HG02763 (cell line): ENCODE data around the gene KAT8.
"Not testable (repeated sequence)": the region's sequence is repeated elsewhere in the genome, so short reads cannot be mapped to it uniquely, and the experiment has no call there.

Source experiments
- ATAC-seq: cut with Tn5 transposase; IDR thresholded peaks from one replicate; pipeline ENCODE4 v1.9.1; 2021; ENCODE audit warnings: mild to moderate bottlenecking, moderate library complexity; ENCODE audit not compliant: unreplicated experiment

The KAT8 gene

DNA sequence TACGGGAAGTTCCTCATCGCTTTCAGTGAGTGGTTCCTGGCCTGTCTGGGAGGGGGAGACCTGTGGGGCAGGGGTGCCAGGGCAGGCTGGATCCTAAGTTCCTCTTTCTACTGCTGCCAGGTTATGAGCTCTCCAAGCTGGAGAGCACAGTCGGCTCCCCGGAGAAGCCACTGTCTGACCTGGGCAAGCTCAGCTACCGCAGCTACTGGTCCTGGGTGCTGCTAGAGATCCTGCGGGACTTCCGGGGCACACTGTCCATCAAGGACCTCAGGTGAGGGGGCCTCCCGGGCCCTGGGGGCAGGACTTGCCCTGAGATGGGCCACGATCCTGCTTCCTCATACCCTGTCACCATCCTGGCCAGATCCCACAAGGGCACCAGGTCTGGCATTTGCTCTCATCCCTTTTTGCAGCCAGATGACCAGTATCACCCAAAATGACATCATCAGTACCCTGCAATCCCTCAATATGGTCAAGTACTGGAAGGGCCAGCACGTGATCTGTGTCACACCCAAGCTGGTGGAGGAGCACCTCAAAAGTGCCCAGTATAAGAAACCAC is 12.9 kb downstream of the KAT8 start:
- ATAC-seq = no peak

DNA sequence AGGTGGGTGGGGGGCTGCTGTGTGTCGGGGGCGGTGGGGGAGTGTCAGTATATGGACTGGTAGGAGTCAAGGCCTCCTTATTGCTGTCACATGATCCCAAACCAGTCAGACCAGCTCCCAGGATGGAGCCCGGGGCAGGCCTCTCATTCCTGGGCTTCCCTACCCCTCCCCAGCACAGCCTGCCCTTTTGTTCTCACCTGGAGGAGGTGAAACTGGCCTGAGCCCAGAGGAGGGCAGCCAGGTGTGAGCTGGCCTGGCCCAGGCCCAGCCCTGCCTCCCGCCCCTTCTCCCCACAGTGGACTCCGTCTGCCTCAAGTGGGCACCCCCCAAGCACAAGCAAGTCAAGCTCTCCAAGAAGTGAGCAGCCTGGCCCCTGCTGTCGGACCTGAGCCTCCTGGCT is 13.4 kb downstream of the KAT8 start:
- ATAC-seq = no peak

DNA sequence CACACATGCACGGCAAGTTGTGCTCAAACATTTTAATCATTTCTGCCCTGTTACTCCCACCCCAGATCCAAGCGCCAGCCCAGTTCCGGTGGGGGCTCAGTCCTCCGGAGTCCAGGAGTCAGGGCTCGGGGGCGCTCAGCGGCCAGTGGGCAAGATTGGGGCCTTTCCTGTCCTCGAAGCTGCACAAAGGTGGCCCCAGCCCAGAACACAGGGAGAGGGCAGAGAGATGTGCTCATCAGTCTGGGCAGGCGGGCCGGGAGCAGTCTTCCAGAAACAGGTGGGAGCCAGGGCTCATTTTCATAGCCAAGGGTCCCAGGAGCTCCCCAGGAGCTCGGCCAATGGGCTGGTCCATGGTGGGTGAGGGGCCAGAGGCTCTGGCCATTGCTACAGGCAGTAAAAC is 14.0 kb downstream of the KAT8 start:
- ATAC-seq = no peak

DNA sequence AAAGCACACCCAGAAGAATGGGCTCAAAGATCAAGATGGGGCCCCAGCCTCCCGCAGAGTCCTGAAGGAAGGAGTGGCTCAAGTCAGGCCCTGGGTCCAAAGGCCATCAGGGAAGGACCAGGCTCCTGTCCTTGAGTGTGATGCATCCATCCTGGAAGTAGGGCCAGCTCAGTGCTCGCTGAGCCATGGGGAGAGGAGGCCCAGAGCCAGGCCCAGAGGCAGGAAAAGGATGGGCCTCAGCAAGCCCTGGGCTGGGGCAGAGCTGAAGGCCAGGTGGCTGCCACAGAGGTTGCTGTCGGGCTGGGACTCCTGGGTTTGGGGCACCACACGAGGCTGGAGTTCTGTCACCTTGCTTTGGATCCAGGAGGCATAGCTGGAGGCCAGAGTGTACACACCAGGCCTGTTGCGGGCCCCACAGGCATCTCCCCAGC is 14.4 kb downstream of the KAT8 start:
- no peak for ATAC-seq

DNA sequence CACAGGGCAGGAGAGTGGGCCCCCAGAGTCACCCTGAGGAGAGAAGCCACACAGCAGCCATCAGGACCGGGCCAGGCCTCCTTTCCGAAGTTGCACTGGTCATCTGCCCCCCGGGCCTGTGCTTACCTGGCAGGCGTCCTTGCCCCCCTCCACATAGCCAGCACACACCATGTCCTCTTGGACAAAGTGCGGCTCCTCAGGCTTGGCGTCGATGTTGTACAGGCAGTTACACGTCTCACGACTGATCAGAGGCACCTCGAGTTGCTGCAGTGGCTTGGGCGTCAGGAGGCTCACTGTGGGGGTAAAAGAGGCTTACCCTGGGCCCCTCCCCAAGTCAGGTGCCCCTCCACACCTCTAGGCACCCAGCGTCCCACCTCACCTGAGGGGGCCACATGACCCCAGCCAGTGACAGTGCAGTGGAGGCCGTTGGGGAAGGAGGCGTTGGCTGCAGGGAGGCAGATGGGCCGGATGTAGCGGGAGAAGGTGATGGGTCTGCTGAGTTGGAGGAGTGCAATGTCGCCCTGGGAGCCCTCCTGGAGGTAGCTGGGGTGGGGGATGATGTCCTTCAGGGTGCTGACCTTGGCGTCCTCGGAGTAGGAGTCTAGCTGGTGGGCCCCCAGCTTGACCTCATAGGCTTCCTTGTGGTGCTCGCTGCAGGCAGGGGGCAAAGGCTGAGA is 15.0 kb downstream of the KAT8 start:
- no peak for ATAC-seq

DNA sequence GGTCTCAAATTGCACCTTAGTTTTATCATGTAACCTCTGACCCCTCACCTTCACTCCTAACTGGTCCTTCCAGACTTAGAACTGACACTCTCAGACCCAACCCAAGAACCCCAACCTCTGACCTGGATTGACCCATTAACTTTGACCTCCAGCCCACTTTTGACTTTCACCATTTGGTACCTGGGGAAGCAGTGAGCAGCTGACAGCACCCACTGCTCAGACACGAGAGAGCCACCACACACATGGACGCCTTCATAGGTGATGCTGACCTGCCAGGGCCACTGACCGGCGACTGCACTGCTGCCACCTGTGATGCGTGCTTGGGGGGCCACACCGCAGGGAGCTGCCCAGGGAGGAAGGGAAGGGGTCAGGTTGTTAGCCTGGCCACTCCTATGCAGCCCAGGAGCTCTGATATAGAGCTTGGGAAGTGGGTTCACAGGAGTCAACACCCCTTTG is 15.6 kb downstream of the KAT8 start:
- ATAC-seq = no peak

DNA sequence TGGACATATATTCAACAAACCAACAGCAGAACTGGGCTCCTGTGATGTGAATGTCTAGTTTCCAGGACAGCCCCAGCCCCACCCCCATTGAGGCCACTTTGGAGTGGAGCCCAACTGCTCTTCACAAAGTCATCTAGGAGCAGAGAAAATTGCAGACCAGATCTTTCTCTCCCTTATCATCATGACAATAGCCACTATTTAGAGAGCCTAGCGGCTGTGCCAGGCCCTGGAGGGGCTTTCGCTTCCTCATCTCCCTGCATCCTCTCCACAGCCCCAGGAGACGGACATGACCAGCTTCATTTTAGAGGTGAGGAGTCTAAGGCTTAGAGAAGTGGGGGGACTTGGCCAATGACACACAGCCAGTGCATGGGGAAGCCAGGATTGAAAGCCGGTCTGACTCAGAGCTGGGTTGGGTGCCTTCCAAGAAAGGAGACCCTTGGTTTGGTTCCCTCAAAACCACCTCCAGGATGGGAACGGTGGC is 16.7 kb downstream of the KAT8 start:
- ATAC-seq = no peak

DNA sequence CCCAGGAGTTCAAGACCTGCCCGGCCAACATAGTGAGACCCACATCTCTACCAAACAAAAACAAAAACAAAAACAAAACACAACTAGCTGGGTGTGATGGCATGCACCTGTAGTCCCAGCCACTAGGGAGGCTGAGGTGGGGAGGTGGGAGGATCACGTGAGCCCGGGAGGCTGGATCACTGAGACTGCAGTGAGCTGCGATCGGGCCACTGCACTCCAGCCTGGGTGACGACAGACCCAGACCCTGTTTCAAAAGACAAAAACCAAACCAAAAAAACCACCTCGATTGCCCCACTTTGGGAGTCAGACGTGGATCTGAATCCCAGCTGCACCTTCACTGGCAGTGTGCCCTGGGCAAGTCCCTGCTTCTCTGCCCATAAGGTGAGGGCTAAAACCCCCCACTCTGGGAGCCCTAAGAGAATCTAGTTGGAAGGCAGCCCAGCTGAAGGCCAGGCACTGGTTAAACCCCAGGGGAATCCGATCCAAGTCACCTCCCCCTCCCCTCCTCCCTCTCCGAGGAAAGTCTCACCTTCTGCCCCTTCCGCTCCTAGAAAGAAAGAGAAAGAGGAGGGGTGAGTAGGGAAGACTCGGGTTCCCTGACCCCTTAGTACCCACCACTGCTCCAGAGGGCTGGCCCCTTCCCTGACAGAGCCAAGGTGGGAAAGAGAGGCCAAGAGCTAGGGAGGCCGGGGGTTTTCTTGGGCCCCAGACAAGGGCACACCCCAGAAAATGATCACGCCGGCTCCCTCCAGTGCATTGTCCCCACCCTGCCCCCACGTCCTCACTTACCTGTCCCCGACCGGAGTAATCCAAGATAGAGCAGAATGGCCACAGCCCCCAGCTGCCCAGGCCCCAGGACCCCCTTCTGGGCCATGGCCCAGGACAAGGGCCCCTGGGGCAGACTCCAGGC is 17.4 kb downstream of the KAT8 start:
- no peak for ATAC-seq

DNA sequence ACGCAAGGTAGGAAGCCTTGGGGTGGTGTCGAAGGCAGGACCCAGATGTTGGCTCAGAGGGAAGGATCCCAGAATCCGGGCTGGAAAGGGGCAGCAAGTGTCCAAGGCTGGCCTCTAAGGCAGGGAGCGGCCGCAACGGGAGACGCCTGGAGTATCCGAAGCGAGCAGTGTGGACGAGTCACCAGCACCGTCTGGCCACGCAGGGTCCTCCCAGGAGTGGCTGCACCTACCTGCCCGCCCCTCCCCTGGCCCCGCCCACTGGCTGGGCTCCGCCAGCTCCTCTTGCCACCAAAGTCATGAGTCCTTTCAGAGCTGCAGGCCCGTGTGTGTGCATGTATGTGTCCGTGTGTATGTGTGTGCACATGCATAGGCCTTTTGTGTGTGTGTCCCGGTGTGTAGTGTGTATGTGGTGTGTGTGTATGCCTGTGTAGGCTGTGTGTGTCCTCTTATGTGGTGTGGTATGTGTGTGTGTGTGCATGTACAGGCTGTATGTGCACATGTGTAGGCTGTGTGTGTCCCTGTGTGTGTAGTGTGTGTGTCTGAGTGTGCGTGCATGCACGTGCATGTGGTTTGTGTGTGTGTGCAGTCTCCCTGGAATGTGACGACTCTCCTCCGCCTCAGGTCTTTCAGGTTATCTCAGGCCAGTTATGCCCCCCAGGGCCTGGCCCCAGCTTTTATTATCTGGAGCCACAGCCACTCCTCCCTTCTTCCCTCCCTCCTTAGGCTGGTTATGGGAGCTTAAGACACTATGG is 18.2 kb downstream of the KAT8 start, which contains the start of gene PRSS8:
PRSS8 (minus strand) TSS at position 193 of the 752 bp plus-strand sequence. CDS start 229 bp downstream, outside the sequence.
- no peak for ATAC-seq

DNA sequence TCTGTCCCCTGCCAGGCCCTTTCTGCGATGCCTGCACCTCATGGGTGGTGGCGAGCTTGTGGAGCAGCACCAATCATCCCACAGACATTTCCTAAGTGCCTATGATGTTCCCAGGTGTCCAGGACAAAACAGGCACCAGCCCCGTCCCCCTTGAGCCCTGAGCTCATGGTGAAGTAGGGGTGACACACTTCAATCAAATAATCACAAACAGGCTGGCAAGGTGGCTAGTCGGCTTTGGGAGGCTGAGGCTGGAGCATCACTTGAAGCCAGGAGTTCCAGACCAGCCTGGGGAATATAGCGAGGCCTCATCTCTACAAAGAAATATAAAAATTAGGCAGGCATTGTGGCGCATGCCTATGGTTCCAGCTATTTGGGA is 18.8 kb downstream of the KAT8 start:
- ATAC-seq = no peak

DNA sequence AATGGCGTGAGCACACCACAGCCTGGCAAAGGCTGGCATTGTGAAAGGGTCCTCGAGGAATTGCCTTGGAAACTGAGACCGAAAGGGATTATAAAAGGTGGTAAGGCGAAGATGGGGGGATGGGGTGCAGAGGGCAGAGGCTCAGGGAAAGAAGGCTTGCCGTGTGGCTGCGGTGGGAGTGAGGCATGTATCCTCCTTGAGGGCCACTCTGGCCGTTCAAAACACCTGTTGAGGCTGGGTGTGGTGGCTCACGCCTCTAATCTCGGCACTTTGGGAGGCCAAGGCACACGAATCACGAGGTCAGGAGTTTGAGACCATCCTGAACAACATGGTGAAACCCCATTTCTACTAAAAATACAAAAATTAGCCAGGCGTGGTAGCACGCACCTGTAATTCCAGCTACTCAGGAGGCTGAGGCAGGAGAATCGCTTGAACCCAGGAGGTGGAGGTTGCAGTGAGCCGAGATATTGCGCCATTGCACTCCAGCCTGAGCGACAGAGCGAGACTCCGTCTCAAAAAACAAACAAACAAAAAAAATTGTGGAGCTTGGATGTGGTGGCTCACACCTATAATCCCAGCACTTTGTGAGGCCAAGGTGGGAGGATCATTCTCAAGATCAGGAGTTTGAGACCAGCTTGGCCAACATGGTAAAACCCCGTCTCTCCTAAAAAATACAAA is 19.5 kb downstream of the KAT8 start:
- not testable (repeated sequence) for ATAC-seq

DNA sequence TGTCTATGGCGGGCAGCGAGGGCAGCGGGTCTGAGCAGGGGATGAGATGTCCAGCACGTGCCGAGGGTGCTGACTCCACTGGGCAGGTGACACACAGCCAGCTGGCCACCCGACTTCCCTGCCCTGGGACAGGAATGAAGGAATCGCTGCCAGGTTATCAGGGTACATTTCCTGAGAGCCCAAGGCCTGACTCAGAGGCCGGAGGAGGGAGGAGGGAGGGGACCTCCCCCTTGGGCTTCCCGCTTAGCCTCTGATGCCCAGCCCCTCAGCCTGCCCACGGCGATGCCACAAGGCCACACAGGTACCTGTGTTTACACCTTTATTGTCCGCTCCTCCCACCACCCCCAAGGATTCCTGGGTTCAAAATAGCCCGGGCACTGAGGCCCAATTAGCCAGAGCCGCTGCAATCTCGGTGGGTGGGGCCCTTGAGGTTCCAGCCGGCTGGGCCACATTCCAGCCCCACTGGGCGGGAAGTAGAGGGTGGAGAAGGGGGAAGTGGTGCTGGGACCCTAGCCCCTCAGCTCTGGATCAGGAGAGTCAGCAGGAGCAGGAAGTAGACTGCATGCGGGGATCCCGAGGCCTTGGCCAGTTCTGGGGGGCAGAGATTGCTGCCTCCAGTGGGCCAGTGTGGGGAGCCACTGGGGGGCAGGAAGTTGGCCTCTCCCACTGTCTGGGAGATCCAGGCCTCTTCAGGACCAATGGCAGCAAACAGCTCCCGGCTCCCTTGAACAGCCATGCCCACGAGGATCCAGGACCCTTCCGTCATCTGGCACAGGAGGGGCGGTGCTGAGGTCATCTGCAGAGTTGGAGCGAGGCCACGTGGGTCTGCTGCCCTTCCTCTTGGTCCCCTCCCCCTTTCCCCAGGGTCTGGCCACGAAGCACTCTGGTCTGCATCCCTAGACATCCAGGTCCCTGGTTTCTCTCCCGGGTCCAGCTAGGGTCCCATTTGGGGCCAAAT is 21.4 kb downstream of the KAT8 start:
- ATAC-seq = no peak

DNA sequence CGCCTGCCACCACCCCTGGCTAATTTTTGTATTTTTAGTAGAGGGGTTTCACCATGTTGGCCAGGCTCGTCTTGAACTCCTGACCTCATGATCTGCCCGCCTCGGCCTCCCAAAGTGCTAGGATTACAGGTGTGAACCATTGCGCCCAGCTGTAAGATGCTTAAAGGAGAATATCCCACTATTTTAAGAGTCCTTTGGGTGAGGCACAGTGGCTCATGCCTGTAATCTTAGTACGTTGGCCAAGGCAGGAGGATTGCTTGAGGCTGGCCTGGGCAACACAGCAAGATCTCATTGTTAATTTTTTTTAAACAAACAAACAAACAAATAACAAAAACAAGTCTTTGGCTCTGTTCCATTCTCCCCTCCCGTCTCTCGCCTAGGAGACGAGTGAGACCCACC is 23.6 kb downstream of the KAT8 start:
- ATAC-seq = not testable (repeated sequence)

DNA sequence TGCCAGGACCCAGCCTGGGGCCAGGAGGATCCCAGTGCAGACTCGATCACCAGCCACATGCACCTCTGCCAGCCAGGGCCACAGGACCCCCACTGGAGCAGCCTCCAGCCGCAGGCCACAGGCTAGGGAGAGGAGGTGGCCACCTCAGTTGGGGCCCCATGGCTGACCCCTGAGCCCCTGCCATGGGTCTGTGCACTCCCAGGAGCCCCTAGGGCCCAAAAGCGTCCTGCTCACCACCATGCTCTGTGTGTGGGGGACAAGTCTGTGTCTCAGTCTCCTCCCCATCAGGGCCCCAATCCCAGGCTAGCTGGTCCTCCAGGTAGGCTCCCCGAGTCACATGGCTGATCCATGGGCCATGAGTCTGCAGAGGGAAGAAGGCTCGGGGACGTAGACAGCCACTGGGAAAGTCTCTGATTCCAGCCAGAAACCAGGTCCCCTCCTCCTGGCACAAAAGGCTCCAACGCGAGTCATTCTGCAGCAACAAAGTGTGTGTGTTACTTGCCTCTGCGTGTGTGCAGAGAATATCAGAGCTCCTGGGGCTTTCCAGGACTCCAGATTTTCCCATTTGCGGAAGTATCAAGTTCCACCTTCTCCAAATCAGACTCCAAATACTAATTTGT is 24.1 kb downstream of the KAT8 start:
- ATAC-seq = no peak

DNA sequence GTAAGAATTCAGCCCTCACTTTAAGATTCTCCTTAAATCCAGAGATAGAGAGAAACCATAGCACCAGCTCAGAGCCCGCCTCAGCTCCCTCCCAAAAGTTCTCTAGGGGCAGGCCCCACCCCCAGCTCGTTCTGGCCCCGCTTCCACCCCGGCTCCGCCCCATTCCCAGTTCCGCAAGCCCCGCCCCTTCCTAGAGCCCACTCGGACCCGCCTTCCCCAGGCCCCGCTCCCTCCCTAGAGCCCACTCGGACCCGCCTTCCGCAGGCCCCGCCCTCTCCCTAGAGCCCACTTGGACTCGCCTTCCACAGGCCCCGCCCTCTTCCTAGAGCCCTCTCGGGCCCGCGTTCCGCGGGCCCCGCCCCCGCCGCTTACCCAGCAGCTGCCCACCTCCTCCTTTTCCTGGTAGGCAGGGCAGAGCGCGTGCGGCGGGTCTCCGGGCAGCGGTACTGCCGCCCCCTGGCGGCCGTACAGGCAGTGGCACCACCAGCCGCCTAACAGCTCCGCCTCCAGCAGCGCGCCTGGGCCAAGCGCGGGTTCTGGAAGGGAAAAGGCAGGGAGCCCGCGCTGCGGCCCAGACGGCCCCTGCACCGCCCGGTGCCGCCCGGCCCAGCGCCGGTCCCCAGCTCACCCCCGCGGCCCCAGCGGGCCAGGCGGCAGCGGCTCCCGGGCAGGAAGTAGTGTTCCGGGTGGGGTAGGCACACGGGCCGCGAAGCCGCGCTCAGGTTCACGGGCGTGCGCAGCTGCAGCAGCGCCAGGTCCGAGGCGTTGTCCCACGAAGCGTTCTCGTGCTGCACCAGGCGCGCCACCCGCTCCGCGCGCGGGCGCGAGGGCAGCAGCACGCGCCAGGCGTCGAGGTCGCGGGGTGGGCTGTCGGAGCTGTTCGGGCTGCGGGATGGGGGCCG is 24.9 kb downstream of the KAT8 start:
- ATAC-seq = peak; percentile 90

DNA sequence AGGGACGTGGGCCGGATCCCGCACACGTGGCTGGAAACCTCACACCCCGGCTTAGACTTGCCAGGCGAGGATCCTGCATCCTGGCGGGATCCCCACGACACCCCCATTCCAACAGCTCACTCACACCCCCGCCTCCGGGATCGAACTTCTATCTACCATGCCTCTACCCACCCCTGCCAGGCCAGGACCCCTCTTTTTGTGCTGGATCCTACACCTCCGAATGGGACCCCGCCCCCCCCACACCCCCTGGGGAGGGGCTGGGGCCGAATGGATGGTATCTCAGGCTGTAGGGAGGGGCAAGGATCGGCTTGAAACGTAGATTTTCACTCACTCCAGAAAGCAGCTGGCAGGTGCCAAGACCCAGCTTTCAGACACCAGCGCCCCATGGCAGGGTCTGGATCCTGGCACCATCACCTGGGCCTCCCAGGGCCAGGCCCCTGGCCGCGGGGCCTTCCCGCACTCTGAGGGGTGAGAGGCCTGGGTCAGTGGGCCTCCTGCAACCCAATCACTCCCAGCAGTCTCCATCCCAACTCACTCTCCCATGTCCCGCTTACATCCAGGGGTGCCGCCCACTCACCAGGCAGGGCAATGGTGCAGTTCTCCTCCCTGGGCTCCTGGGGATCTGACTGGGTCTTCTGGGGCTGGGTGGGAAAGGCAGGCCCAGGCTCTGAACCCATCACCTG is 25.7 kb downstream of the KAT8 start:
- no peak for ATAC-seq

DNA sequence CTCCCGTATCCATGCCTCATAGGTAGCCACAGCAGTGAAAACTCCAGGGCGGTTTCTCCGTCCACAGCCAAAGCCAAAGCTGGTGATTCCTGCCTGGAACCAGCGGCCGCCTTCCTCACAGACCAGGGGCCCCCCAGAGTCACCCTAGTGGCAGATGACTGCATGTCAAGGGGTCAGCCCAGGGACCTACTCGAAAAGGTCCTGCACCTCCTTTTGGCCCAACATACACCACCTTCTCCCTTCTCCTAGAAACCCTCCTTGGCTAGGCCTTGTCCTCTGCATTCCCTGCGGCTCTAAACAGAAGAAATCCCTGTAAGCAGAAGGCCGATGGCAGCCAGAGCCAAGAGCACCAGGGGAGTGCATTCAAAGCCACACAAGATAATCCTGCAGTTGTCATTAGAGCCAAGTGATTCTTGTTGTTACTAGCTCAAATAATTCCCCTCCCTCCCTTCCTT is 26.3 kb downstream of the KAT8 start:
- ATAC-seq = no peak
